GF-D8 (cell line): ENCODE measurements around the gene QKI.
"Not testable (repeated sequence)": the region's sequence is repeated elsewhere in the genome, so short reads cannot be mapped to it uniquely, and the experiment has no call there.

ENCODE experiments used
- DNase-seq: peaks from one replicate; lab custom pipeline; 2025; lab: John Stamatoyannopoulos, UW

Gene QKI

GRCh38 chr6:163579111-163579879 lies 164.8 kb downstream of the QKI start:
- no peak for DNase-seq

GRCh38 chr6:163579880-163580295 lies 165.4 kb downstream of the QKI start:
- no peak for DNase-seq

DNA sequence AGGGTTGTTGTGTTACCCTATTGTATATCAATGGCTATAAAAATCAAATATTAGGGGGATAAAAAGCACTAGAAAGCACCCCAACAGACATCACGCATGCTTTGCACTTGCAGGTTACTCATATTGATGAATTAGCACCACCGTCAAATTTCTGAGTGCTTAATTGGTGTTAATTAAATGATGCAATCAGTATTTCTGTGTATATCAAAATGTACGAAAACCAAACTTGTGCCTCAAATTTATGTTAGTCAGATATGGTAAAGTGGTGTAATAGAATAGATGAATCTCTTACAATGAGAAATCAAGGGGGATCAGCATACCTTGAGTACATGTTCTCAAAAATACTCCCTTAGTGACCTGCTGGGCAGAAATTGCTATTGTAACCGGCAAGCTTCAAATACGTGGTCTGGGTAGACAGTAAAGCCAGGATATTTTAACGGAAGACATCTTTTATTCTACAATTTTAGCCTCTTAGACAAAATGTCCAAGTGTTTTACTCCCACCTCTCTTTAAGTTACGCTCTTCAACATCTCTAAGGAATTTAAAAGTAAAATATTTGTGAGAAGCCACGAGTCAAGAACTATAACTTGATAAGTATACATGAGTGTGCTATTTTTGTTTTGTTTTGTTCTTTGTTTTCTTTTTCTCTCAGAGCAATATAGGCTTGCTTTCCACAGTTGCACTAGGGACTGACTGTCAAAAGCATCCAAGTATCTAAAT lies 166.0 kb downstream of the QKI start:
- DNase-seq = no peak

- DNase-seq = no peak
These were observed 169.0 kb downstream of the QKI start for GRCh38 chr6:163583558-163583957.

- DNase-seq = no peak
These were observed 171.5 kb downstream of the QKI start for GRCh38 chr6:163585932-163586437.

GRCh38 chr6:163586888-163587287 lies 172.4 kb downstream of the QKI start:
- no peak for DNase-seq

DNA sequence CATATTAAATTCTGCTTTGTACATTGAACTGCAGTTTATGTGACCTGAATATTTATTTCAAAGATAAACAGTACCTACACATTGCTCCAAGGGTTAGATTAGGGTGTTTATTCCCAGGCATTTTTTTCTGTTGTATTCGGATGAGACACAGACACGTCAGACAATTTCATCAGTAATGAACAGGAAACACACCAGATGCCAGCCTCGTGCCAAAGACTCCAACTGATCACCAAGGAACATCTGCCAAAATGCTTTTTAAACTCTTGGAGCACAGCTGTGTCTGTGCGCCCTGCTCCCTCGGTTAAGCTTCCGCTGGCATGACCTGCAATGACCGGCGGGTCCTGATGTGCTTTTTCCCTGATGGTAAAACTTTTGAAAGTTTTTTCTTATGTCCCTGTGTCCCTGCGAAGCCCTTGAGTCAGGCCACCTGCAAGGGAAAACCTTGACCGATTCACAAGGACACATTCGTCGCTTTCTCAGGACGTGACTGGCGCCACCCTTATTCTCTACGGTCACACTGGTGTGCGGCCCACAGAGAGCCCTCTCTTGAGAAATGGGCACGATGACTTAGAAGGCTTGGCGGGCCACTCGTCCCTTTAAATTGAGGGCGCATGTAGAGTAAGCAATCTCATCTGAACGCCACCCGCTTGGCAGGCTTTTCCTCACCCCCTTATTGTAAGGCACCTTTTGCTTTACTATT lies 173.9 kb downstream of the QKI start:
- DNase-seq = no peak

GRCh38 chr6:163589387-163589786 lies 174.9 kb downstream of the QKI start:
- DNase-seq = no peak

GRCh38 chr6:163590132-163590531 lies 175.6 kb downstream of the QKI start:
- DNase-seq = not testable (repeated sequence)

GRCh38 chr6:163592872-163593271 lies 178.4 kb downstream of the QKI start:
- DNase-seq = no peak

DNA sequence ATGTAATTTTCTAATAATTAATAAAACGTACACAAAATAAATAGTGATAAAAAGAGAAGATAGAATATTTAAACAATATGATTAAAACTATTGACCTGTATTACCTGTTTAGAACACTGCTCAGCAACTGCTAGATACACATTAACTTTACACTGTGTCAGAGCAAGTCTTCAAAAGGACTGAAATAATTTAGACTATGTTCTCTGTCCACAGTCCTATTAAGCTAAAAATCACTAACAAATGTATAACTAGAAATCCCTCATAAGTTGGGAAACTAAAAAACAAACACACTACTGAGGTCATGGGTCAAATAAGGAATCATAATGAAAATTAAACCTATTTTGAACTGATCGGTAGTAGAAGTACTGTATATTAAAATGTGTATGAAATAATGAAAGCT lies 181.7 kb downstream of the QKI start:
- DNase-seq = no peak

GRCh38 chr6:163599136-163599535 lies 184.6 kb downstream of the QKI start:
- no peak for DNase-seq

DNA sequence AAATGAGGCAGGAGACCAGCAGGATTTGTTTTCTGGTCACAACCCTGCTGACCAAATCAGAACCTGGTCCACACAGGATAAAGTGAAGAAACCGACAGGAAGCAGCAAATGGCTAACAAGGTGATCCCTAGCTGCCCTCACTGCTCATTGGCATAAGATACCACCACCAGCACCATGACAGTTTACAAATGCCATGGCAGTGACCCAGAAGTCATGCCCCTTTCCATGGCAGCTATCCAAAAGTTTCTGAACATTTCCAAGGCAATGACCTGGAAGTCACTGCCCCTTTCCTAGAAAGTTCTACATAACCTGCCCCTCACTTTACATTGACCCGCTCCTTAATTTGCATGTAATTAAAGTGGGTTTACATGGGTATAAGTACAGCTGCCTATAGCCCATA lies 185.2 kb downstream of the QKI start:
- DNase-seq = no peak

- no peak for DNase-seq
These were observed 185.8 kb downstream of the QKI start for GRCh38 chr6:163600331-163600730.

- no peak for DNase-seq
These were observed 186.3 kb downstream of the QKI start for GRCh38 chr6:163600781-163601180.

DNA sequence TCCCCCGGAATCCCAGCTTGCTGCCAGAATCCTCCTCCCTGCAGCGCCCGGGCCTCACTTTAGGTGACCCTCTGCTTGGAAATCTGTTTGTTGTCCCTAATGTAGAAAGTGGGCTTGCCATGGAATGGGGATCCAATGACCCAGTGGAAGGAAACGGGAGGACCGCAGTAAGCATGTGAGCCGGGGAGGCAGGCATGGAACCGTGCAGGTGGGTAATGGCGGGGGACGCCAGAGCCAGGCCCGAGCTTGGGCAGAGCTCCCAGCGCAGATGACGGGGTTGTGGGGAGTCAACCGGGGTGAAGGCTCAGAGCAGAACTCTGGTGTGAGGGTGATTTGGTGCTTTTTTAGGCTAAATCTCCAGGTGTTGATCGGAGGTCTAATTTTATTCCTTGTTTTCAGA lies 188.3 kb downstream of the QKI start:
- no peak for DNase-seq

DNA sequence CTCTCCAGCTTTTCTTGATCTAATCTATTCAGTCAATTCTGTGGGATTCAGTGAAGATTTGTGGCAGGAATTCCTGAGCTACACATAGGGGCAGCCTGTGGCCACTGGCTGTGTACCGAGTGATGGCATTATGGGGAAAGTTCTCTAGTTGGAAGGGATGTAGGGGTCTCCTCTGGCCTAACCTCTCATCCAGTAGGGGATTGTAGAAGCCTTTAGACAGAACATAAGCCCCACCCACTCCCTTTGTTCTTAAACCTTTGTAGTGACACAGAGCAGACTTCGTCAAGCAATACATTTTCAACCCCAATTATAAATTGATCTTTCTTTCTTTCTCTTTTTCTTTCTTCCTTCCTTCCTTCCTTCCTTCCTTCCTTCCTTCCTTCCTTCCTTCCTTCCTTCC lies 188.9 kb downstream of the QKI start:
- DNase-seq = no peak

DNA sequence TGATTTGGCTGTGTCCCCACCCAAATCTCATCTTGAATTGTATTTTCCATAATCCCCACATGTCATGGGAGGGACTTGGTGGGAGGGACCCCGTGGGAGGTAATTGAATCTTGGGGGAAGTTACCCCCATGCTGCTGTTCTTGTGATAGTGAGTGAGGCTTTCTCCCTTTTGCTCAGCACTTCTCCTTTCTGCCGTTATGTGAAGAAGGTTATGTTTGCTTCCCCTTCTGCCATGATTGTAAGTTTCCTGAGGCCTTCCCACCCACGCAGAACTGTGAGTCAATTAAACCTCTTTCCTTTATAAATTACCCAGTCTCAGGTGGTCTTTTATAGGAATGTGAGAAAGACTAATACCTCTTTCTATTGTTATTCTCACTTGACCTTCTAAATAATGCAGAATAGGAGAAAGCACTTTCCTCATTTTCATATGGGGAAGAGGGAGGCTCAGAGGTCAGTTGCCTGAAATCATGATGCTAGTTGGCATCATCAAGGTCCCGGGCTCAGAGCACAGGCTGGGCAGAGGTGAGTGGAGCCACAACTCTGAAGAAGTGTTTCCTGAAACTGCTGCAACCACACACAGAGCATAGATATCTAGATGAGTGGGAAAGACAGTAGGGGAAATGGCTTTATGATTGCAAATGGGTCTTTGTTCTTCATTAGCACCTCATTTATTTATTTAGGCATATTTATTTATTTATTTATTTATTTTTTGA lies 191.0 kb downstream of the QKI start:
- DNase-seq = no peak

- no peak for DNase-seq
These were observed 193.3 kb downstream of the QKI start for GRCh38 chr6:163607792-163608191.

GRCh38 chr6:163608204-163608644 lies 193.7 kb downstream of the QKI start:
- DNase-seq = no peak

DNA sequence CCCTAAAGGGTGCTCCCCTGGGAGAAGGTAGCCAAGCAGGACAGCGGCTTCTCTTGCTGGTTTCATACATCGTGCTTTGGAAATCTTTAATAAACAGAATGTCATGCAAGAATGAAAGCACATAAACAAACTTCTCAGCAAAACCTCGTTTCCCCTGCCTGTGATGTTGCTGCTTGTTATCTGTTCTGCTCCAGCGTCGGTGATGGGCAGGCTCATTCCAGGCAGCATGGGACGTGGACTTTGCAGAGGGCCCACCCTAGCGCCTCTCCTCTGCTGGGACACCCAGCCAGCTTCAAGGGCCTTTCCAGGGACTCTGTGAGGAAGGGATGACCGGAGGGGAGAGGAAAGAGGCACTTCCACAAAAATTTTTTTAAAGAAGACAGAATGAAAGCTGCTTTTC lies 197.7 kb downstream of the QKI start:
- DNase-seq = no peak

DNA sequence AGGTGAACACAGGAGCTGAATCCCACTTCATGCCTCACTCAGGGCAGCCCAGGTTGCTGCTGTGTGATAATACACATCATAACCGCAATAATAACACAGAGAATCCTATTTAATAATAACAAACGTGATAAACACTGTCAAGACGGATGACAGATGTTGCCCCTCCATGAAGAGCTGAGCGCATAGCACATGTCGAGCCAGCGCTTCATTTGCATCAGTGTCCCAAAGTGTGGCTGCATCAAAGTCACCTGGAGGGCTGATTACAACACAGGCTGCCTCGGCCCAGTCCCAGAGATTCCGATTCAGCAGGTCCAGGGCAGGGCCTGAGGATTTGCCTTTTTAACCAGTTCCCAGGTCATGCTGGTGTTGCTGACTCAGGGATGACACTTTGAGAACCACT lies 198.5 kb downstream of the QKI start:
- DNase-seq = no peak
